NCI-H2171 treated with DMSO at 0.1 percent for 48 hours (cell line): ENCODE measurements around the gene P2RY2.
"Not testable (repeated sequence)": the region's sequence is repeated elsewhere in the genome, so short reads cannot be mapped to it uniquely, and the experiment has no call there.

Experiments
- DNase-seq: peaks from one replicate; lab custom pipeline; 2025; lab: John Stamatoyannopoulos, UW

The P2RY2 gene

DNA sequence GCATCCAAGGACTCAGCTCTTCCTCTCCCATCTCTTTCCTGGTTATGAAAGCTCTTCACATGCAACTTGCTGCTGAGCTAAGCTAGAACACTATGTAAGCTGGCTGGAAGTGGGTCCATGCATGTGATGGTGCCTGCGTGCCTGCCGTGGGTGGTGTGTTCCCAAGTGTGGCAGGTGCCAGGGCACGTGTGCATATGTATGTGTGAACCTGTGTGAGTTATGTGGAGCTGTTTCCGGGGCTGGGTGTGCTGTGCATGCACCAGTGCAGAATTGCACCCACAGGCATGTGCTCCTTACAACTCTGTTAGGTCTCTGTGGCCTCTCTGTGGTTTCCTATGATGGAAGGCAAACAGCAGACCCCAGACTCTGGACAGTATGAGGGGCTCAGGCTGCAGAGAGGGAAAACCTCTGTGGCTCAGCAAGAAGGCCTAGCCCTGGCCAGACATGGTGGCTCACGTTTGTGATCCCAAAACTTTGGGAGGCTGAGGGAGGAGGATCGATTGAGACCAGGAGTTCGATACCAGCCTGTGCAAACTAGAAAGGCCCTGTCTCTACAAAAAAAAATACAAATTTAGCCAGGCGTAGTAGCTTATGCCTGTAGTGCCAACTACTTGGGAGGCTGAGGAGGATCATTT is 49.9 kb downstream of the P2RY2 start:
- no peak for DNase-seq

DNA sequence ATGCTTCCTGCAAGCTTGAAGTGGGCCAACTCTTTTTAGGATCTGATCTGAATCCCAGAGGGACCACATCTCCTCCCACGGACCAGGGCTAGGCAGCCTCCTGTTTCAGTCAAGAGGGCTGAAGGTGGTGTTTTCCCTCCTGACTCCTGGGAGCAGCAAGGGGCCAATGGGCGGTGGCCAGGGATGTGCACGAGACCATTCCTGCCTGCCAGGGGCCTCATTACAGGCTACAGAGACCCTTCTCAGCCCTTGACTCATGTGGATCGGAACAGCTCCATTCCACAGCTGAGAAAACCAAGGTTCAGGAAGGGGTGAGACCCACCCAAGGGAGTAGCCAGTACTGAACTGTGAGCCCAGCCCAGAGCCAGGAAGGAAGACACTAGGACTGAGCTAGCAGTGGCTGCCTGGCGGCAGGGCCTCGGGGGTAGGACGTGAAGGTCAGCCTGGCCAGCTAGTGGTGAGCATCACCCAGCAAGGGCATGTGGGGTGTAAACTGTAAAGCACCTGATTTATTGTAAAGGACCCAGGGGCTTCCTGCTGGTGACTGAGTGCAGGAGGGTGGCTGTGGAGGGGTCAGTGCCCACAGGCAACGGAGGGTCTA is 50.7 kb downstream of the P2RY2 start:
- DNase-seq: no peak

DNA sequence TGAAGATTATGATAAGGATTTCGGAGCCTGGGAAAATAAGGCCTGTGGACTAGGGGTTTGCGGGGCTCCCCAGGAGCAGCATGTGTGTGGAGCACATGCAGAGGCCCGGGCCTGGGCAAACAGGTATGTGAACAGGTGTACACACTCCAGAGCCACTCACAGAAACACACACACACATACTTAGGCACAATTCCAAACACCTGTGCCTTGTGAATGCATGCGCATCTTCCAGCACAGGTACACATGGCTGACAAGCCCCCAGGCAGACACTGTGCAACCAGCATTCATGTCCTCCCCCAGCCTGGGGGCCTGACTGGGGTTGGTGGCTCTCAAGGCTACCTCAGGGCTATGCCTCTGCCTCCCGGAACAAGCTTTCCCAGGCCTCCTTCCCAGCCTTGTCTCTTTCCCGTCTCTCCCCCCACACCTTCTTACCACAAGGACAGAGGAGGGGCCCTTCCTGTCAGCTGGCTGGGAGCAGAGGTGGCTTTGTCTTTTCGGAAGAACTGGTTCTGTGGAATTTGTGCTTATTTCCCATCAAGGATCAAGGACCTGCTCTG is 51.5 kb downstream of the P2RY2 start:
- DNase-seq: peak; percentile 10

DNA sequence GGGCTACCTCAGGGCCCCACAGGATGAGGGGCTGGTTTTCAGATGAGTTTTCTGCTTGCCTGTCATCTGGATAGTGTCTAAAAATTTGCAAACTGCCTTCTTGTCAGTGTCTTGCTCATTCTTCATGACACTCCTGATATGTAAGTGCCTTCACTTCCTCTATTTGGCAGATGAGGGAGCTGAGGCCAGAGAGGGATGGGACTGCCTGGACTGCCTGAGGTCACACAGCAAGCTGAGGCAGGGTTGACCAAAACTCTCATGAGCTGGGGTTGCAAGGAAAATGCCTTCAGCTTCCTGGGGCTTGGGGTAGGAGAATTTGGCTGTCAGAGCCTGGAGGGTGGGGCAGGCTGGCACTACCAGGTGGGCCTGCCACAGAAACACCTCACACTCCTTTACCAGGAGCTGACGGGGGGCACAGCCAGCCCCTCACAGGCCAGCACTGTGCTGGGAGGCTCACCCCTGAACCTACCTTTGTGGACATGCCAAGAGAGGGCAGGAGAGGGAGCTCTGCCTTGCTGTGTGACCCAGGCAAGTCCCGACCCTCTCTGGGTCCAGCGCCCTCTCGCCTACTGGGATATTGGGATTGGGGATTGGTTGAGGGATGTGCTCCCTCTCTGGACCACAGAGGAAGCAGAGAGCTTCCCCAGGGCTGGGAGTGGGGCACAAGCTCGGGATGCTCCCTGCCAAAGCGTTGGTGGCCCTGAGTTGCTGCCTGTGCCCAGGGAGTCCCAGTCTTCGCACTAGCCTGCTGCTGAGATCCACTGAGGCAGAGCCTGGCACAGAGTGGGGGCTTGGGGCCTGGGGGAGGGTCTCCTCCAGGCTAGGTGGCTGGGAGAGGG is 52.2 kb downstream of the P2RY2 start:
- no peak for DNase-seq

DNA sequence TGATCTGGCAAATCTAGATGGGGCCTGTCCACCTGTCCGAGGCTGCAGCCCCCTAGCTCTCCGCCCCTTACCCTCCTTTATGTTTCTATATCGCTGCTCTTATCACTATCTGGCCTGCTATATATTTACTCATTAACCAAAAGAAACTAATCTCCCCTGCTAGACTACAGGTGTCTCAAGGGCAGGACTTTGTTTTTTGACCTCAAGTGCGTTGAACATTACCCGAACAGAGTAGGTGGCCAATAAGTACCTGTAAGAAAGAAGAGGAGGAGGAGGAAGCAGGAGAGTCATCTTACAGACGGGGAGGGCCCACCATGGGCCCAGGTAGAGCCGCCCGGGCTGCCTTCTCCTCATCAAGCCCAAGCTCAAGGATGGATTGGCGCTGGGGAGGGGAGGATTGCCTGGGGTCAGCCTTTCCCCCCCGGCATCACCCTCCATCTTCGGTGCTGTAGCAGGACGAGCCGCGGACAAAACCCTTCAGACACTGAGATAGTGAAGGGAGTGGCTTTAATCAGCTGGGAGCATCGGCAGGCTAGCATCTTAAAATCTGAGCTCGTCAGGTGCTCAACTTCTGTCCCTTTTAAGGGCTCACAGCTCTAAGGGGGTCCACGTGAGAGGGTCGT is 52.9 kb downstream of the P2RY2 start:
- DNase-seq: no peak

DNA sequence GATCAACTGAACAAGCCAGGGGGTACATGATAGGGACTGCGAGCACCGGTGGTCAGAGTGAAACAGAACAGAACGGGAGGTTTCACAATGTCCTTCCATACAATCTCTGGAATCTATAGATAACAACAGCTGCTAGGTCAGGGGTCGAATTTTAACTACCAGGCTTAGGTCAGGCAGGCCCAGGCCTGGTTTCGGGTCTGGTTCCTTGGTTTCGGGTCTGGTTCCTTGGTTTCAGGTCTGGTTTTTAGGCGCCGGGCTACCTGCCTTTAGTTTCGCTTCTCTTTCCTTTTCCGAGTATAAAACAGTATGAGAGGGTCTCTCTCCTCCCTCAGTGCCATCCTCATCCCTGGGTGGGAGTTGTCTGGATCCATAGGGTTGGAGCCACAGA is 53.4 kb downstream of the P2RY2 start:
- DNase-seq: not testable (repeated sequence)

DNA sequence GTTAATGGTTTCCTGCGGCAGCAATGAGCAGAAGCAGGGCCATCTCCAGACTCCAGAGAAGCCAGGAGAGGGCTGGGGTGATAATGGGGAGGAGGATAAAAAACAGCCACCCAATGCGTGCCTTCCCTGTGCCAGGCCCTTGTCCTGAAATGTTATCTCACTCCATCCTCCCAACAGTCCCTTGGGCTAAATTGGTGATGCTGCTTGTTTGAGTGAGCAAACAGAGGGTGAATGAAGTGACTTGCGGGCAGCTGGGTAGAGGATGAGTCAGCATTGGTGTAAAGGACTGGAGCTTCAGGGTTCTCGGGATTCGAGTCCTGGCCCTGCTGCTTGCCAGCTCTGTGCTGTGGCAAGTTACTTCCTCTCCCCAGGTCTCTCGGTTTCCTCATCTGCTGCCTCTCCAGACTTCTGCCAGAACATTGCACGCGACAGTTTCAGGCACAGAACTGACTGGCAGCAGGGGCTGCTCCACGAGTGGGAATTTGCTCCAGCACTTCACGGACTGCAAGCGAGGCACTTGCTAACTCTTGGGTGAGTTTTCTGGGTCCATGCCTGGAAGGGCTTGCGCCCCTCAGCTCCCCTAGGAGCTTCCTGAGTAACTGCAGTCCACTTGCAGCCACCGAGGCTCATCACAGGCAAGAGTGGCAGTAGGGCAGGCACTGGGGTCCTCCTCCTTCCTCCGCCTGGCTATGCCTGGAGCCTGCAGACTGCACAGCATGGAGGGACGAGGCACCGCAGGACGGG is 54.0 kb downstream of the P2RY2 start, which contains the start of gene P2RY6:
P2RY6 (plus strand) TSS at position 403 of the 744 bp plus-strand sequence. CDS start 24,181 bp downstream, outside the sequence.
- DNase-seq: peak; percentile 74

DNA sequence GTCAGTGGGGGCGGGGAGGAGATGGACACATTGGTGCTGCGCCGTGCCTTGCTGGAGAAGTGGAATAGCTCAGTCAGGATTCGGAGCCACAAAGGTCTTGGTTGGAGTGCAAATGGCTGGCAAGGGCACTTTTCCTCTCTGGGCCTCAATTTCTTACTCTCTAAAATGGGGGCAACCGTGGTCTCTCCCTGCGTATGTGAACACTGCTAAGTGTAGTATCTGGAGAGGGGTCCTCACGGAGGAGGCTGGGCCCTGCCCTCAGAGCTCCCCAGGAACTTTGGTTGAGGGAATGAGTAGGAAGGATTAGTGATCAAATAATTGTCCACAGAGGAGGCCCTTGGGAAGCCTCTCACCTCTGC is 54.6 kb downstream of the P2RY2 start:
- no peak for DNase-seq

DNA sequence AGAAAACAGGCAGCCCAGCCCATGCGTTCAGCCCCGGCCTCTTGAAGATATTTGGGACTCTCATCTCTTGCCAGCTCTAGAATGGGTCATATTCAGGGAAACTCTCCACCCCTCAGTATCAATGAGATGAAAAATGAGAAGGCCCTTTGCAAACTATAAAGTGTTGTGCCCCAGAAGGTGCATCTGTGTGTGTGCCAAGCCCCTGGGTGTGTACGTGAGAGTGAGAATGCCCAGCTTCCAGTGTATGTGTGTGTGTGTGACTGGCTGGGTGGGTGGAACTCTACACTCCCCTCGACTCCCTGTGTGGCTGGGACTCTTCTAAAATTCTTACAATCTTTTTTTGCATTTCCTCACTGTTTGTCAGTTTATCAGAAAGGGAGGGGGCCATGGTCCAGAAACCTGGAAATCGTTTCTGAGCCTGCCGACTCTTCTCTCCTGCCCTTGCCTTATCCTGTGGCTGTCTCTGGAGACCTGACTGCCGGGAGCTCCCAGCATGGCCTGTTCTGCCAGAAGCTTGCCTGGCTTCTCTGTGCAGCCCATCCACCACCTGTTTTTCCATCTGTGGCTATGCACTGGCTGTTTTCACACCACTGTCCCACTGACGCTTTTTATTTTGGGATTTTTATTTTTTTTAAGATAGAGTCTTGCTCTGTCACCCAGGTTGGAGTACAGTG is 55.3 kb downstream of the P2RY2 start:
- peak; percentile 91 for DNase-seq

DNA sequence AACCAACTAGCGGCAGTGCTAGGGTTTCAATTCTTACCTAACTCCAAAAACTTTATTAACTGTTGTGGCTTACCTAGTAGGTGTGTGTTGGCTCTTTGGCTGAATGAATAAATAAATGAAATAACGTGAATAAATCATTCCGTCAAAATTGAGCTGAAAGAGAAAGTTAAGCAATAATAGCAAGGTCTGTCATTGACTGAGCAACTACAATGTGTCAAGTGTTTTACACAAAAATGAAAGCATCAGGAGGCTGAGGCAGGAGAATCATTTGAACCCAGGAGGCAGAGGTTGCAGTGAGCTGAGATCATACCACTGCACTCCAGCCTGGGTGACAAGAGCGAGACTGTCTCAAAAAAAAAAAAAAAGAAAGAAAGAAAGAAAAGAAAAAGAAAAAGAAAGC is 56.1 kb downstream of the P2RY2 start:
- not testable (repeated sequence) for DNase-seq

DNA sequence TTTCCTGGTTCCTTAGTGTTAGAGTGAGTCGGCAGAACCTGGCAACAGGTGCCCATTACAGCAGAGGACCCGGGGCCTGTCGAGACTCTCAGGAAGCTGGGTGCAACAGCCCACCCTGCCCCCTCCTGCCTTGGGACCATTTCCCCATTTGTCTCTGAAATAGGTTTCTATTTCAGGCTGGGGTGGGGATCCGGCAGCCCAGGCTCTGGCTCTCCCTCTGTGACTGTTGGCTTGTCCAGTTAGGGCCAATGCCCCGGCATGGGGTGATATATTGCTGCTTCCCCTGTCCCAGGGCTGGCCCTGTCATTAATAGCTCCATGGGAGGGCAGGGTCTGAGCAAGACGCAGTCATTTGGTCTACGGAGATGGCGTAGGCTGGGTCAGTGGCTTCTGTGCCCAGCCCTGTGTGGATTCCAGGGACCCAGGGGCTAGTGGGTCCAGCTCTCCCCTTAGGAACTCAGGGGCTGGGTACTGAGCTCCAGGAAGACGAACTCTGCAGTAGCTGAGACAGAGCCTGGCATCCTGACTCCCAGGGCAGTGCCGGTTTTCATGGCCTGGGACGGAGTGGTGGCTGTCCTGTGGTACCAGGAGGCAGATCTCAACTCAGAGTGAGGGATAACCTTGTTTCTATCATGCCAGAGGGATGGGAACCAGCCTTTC is 56.8 kb downstream of the P2RY2 start:
- no peak for DNase-seq

DNA sequence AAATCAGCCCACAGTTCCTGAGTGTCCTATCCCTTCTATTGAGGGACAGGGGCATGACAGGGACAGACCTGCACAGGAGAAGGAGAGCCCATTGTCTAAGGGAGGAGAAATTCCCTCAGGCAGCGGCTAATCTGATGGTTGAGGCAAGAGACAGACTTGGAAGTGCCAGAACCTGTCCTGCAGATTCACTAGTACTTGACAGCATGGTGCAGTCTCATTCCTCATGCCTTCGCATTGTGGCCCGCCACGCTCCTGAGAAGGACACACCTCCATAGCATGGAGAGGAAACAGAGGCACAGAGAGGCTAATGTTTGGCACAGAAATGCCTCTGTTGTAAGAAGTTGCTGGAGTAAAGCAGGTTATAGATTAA is 57.3 kb downstream of the P2RY2 start:
- no peak for DNase-seq

DNA sequence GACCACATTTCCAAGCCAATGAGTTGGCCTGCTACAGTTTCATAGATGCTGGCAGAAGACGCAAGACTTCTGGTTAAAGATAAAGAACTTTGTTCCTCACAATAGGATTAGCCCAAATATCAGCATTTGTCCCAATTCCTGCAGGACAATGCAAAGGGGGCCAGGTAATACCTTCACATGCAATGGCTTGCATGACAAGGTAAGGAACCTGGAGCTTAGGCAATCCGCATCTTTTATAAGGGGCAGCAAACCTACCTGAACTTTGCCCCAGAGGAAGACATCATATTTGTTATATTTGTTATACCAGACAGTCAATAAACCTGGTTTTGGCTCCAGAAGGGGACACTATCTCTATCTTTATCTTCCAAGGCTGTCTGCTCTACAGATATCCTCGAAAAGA is 59.4 kb downstream of the P2RY2 start:
- DNase-seq: no peak

DNA sequence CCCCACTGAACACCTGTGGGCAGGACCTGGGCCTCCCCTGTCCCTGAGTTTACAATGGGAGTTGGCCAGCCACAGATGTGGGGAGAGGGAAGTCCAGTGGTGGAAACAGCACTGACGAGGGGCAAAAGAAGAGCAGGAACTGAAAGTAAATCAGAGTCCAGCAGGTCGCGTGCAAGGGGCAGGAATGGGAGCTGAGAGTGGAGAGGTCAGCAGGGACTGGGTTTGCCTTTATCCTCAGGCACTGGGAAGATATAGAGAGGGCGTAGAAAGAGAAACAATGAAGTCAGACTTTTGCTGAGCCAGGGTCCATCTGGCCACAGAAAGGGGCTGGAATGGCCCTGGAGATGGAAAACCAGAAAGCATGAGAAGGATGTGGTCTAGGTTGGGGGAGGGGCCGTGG is 62.5 kb downstream of the P2RY2 start:
- DNase-seq: no peak

DNA sequence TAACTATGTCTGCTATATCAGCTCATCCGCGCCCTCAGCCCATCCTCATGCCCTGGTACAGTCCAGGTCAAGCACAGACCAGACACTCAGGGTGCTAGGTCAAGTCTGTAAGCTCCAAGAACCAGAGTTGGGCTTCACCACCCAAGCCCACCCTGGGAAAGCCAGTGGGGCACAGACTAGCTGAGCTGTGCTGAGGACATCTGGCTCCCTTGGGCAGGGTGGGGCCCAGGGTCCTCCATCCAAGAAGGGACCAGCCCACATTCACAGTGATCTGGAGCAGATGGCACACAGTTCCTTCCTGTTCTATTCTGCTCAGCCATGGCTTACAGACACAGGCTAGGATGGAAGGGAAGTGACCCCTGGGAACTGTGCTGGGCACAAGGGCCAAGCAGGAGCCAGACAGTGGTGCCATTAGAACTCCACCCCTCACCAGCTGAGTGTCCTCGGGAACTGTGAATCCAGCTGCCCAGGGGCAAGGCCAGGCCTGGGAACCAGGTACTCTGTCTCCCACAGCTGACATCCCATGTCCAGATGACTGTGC is 63.2 kb downstream of the P2RY2 start:
- peak; percentile 3 for DNase-seq

DNA sequence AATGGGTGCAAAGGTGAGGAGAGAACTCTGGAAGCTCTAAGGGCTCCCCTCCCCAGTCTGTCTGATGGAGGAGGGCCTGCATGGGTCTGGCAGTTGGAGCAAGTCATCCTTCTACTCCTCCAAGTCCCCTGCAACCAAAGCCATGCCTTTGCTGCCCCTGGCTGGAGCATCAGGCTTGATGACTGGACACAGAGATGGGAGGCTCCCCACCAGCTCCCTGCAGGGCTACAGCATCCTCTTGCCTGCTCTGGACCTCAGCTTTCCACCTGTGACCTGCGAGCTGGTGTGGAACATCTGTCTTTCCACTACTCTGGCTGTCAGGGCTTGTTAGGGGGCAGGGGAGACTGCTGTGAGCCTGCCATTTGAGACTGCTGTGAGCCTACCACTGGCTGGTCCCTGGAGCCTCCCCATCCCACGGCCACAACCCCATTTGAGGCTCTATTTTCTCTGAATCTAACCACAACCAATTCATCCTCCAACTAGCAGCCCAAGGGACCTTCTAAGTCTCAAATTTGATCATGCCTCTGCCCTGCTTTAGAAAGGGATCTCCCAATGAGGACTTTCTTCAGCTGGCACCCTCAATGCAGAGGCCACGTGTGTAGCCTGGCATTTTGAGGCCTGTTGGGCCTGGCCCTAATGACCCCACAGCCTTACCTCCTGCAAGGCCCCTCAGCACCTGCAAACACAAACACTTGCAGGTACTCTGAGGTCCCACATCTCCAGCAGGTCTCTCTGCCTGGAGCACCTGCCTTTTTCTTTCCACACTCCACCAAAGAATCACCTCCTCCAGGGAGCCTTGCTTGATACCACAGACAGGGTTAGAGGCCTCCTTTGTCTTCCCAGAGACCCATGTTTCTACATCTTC is 63.9 kb downstream of the P2RY2 start:
- DNase-seq: no peak

DNA sequence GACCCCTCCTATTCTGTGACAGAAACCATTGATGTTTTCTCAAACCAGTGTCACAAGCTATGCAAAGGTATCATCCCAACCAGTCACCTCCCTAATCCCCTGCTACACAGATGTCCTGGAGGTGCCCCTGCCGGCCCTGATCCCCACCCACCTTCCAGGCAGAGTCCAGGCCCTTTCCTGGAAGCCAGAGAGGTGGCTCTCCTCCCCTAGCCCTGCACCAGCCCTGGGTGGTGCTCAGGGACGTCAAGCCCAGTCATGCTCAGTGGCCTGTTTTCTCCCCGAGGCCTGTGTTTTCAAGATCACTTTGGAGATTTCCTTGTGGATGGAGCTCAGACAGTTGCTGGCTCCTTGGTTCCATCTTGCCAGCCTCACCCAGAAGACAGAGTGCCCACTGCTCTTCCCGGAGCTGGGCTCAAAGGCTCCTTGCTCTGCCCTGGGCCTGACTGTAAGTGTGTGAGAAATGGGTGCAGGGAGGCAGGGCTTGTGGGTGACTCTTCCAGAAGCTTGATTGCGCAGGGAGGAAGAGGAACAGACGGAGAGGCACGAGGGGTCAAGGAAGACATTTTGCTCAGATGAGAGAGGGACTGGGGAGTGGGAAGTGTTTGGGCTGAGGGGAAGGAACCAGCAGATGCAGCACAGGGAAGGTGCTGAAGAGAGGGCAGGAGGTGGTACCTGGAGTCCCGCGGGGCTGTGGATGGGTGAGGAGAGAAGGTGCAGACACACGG is 65.4 kb downstream of the P2RY2 start:
- DNase-seq: no peak

DNA sequence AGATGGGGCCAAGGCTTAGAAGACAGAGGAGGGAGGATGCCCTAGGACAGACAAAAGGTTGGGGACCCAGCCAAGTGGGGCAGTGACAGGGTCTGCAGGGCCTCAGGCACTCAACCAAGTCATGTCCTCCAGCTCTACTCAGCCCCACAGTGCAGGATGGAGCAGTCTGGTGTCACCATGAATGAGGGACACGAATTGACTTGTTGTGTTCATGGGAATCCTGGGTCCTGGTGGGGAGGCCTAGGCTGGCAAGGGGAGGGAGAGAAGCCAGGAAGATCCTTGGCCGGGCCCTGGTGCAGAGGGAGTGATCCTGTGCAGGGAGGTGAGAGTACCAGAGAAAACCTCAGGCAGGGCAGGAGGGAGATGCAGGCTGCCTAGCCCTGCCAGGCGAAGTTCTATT is 66.0 kb downstream of the P2RY2 start:
- DNase-seq: no peak

DNA sequence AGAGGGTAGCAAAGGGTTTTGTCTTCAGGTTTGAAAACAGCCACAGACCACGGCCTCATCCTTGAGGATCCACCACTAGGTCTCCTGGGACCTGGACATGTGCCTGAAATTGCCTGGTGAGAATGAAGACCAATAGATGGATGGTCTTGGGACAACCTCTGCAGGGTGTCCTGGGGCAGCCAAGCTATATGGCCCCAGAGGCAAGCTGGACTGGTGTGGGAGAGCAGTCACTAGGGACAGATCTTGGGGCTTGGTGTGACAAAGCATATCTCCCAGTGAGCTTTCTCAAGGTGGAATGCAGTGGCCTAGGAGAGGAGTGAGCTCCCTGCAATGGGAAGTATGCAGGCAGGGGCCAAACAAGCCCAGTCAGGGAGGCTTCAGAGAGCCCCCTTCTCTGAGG is 67.6 kb downstream of the P2RY2 start:
- DNase-seq: no peak
